Natural killer cell (primary cell): ENCODE data around the gene ECI1. TPM values are rescaled to one million over a fixed set of nuclear protein-coding genes. Genes with fewer than 3 reads are reported as not detected.

Experiments
- ATAC-seq, 3 donors: fragments of 150-1000 bp in 2 of 3; fragments of 200-7000 bp in 1 of 3; cut with Tn5 transposase; 1 replicate in 1 of 3; 2 replicates in 2 of 3; pipeline ENCODE4 v1.10.0; 2021; ENCODE audit warnings: mild to moderate bottlenecking in 2 of 3, moderate library complexity in 2 of 3
- DNase-seq, 2 donors: peaks; one replicate each; pipeline versions ENCODE4 v3.0.0 to v3.0.0-alpha.2; 2013 to 2021; ENCODE audit warnings: mixed read lengths in 1 of 2
- H3K27ac ChIP-seq: one replicate; pipeline ENCODE4 v1.5.1; 2013; ENCODE audit warnings: mild to moderate bottlenecking, low read length
- H3K27me3 ChIP-seq: one replicate; pipeline ENCODE4 v1.6.1; 2013; ENCODE audit warnings: low read length; ENCODE audit not compliant: control insufficient read depth, insufficient read depth
- H3K36me3 ChIP-seq: one replicate; pipeline ENCODE4 v1.6.1; 2013; ENCODE audit warnings: low read length; ENCODE audit not compliant: control insufficient read depth, insufficient read depth
- H3K4me1 ChIP-seq: one replicate; pipeline ENCODE4 v1.6.1; 2013; ENCODE audit warnings: low read length; ENCODE audit not compliant: control insufficient read depth, insufficient read depth
- H3K4me3 ChIP-seq: one replicate; pipeline ENCODE4 v1.5.1; 2013; ENCODE audit warnings: low read length
- H3K9me3 ChIP-seq: one replicate; pipeline ENCODE4 v1.6.1; 2013; ENCODE audit warnings: low read length; ENCODE audit not compliant: control insufficient read depth, insufficient read depth
- H3K27ac Mint-ChIP-seq, 2 donors: one replicate each; pipeline ENCODE4 v1.8.0; 2022; ENCODE audit warnings: mild to moderate bottlenecking in 2 of 2, mixed read lengths in 2 of 2, moderate library complexity in 1 of 2
- H3K27me3 Mint-ChIP-seq, 2 donors: one replicate each; pipeline ENCODE4 v1.8.0; 2022; ENCODE audit warnings: low read depth in 2 of 2, mixed read lengths in 2 of 2
- H3K36me3 Mint-ChIP-seq: one replicate; pipeline ENCODE4 v1.8.0; 2022; ENCODE audit warnings: mixed read lengths
- H3K4me1 Mint-ChIP-seq, 2 donors: one replicate each; pipeline ENCODE4 v1.8.0; 2022; ENCODE audit warnings: mixed read lengths in 2 of 2
- H3K4me3 Mint-ChIP-seq: one replicate; pipeline ENCODE4 v1.8.0; 2022; ENCODE audit warnings: mild to moderate bottlenecking, moderate library complexity, mixed read lengths
- H3K9me3 Mint-ChIP-seq, 2 donors: one replicate each; pipeline ENCODE4 v1.8.0; 2022; ENCODE audit warnings: mixed read lengths in 2 of 2
- CTCF ChIP-seq: fragments of 200-600 bp; IDR thresholded peaks from one replicate; pipeline ENCODE4 v1.8.0; 2022; ENCODE audit warnings: antibody characterized with exemption
- WGBS: methylation state at CpG from one replicate; pipeline ENCODE4 v1.1.7; 2013; ENCODE audit warnings: missing lambda C conversion rate; ENCODE audit not compliant: insufficient coverage; 5-methylcytosine and 5-hydroxymethylcytosine counted together
- intact Hi-C: fragments of 100-400 bp; cut with micrococcal nuclease; formaldehyde crosslinking; loops from one replicate; pipeline ENCODE4 v1.14.2; 2022
- total RNA-seq, 4 donors: library from RNA; stranded (reverse); fragments of 120-200 nt in 1 of 4; gene quantifications; one replicate each; pipeline versions ENCODE4 v1.2.3 to v1.2.4, GENCODE V29; 2013 to 2022

ECI1 gene
- total RNA-seq, 3 donors from 2014 or later (not counting 1 experiment from before 2014, with no cell fraction given): 14.6 to 19.2 (median 19.0) TPM

GRCh38 chr16:2214719-2214968, 36.7 kb downstream of the ECI1 start, which contains the start of gene PGP:
Gene PGP, minus strand, starts transcription at chr16:2214840. Its CDS starts 63 bp downstream, at chr16:2214777.
- Histone ChIP-seq H3K9me3 (no peaks in the 10 kb centered on the region), H3K27ac (peak within 1 kb of the TSS; percentile 58), H3K27me3 (no peaks in the 10 kb centered on the region), H3K36me3 (peaks cover 5% of the 10 kb centered on the region), H3K4me3 (peak within 1 kb of the TSS; percentile 53), H3K4me1 (peaks cover 31% of the 10 kb centered on the region)
- WGBS: under 1% methylated on average over 48 of the region's 48 CpGs
- Mint-ChIP-seq H3K4me1 (peaks cover 0 to 16% of the 10 kb centered on the region in 2 donors), H3K4me3 (peak within 1 kb of the TSS; percentile 91), H3K27me3 (no peaks in the 10 kb centered on the region), H3K36me3 (no peaks in the 10 kb centered on the region), H3K9me3 (no peaks in the 10 kb centered on the region), H3K27ac (peak within 1 kb of the TSS; percentile 71 to 87)
- intact Hi-C loops: loop anchor here (10.0 kb wide), 1 partner anchor 60 kb away; the partner anchor contains the start of gene TRAF7
- peak; percentile 94 to 97 (median 95) for ATAC-seq
- no peak for TF ChIP-seq CTCF
- no peak for DNase-seq

- peak overlapping the region; percentile 10 for H3K4me3 ChIP-seq
- intact Hi-C loops: loop anchor here (10.0 kb wide), 1 partner anchor 59 kb away; the partner anchor contains the start of gene TRAF7
- H3K4me3 Mint-ChIP-seq: peak overlapping the region; percentile 80
- H3K4me1 Mint-ChIP-seq: peaks cover 0 to 16% of the 10 kb centered on the region in 2 donors
- DNase-seq (no peak), ATAC-seq (peak in 1 of 3 donors; percentile 1)
- H3K9me3 ChIP-seq: no peaks in the 10 kb centered on the region
- WGBS: 2% methylated on average over 98 of the region's 98 CpGs
- TF ChIP-seq CTCF: no peak
- peaks cover 31% of the 10 kb centered on the region for H3K4me1 ChIP-seq
- peaks cover 10% of the 10 kb centered on the region for H3K36me3 ChIP-seq
- H3K27ac ChIP-seq: no peak overlapping the region
- no peaks in the 10 kb centered on the region for H3K9me3 Mint-ChIP-seq
- no peaks in the 10 kb centered on the region for H3K36me3 Mint-ChIP-seq
- H3K27me3 Mint-ChIP-seq: no peaks in the 10 kb centered on the region
- H3K27me3 ChIP-seq: no peaks in the 10 kb centered on the region
- H3K27ac Mint-ChIP-seq: peak overlapping the region in 1 of 2 donors; percentile 87
These were observed 37.3 kb downstream of the ECI1 start for GRCh38 chr16:2213817-2214718.

- no peak overlapping the region for H3K4me3 ChIP-seq
- H3K4me1 Mint-ChIP-seq: peaks cover 4 to 20% of the 10 kb centered on the region in 2 donors
These were observed 38.7 kb downstream of the ECI1 start for GRCh38 chr16:2212362-2213324.

More at GRCh38 chr16:2212362-2213324, 38.7 kb downstream of the ECI1 start:
- 92% methylated on average over 19 of the region's 19 CpGs for WGBS
- H3K27me3 Mint-ChIP-seq: no peaks in the 10 kb centered on the region
- no peak for ATAC-seq
- TF ChIP-seq CTCF: no peak
- intact Hi-C loops: loop anchor here (10.0 kb wide), 1 partner anchor 58 kb away; the partner anchor contains the start of gene TRAF7
- H3K4me3 Mint-ChIP-seq: peak overlapping the region; percentile 65
- H3K27me3 ChIP-seq: no peaks in the 10 kb centered on the region
- H3K9me3 ChIP-seq: no peaks in the 10 kb centered on the region
- H3K36me3 ChIP-seq: peaks cover 24% of the 10 kb centered on the region
- no peaks in the 10 kb centered on the region for H3K9me3 Mint-ChIP-seq
- H3K4me1 ChIP-seq: peaks cover 31% of the 10 kb centered on the region
- H3K36me3 Mint-ChIP-seq: no peaks in the 10 kb centered on the region
- no peak overlapping the region for H3K27ac Mint-ChIP-seq
- no peak for DNase-seq
- no peak overlapping the region for H3K27ac ChIP-seq
